Measurements from ENCODE around the gene ITGB7. TPM values are rescaled to one million over a fixed set of nuclear protein-coding genes. Genes with fewer than 3 reads are reported as not detected.

The ITGB7 gene
- total RNA-seq, 1 donor from 2014 or later, result 1.3 TPM

- DNase-seq (ENCODE audit: low read depth) (no peak), FAIRE-seq (no peak)
- H3K4me3 ChIP-seq (ENCODE audit: insufficient read depth, low read depth, low read length), result no peak overlapping the region
- no peak overlapping the region for H3K9ac ChIP-seq (ENCODE audit: low read length)
- H3K36me3 ChIP-seq (ENCODE audit: insufficient read depth, low read length), result no peaks in the 10 kb centered on the region
- Mint-ChIP-seq H3K27ac (ENCODE audit: unreplicated experiment) (no peak overlapping the region), H3K36me3 (ENCODE audit: low read depth, unreplicated experiment) (no peaks in the 10 kb centered on the region), H3K4me1 (ENCODE audit: low read depth, unreplicated experiment) (peaks cover 13% of the 10 kb centered on the region), H3K9me3 (ENCODE audit: unreplicated experiment) (no peaks in the 10 kb centered on the region), H3K4me3 (ENCODE audit: unreplicated experiment) (no peak overlapping the region), H3K27me3 (ENCODE audit: low read depth, unreplicated experiment) (peaks cover 37% of the 10 kb centered on the region)
- H3K27ac ChIP-seq (ENCODE audit: low read depth, low read length), result no peak overlapping the region
- no peaks in the 10 kb centered on the region for H3K9me3 ChIP-seq (ENCODE audit: insufficient read depth, low read depth, low read length)
- no peaks in the 10 kb centered on the region for H4K20me1 ChIP-seq (ENCODE audit: insufficient read depth, low read length)
- H2AFZ ChIP-seq (ENCODE audit: low read depth, low read length), result no peak overlapping the region
- H3K27me3 ChIP-seq (ENCODE audit: insufficient read depth, low read length), result no peaks in the 10 kb centered on the region
- no peaks in the 10 kb centered on the region for H3K79me2 ChIP-seq (ENCODE audit: insufficient read depth, low read length)
- TF ChIP-seq CTCF (IDR thresholded peaks at IDR 0.05; ENCODE audit: insufficient read depth, low read depth, low read length), result no peak
- no peak for TF ChIP-seq EZH2 (IDR thresholded peaks at IDR 0.05; ENCODE audit: insufficient read depth, low read length)
- no peaks in the 10 kb centered on the region for H3K4me1 ChIP-seq (ENCODE audit: insufficient read depth, low read length)
- no peak overlapping the region for H3K4me2 ChIP-seq (ENCODE audit: low read length)
These were observed 7.0 kb downstream of the ITGB7 start for GRCh38 chr12:53200107-53200457.

DNA sequence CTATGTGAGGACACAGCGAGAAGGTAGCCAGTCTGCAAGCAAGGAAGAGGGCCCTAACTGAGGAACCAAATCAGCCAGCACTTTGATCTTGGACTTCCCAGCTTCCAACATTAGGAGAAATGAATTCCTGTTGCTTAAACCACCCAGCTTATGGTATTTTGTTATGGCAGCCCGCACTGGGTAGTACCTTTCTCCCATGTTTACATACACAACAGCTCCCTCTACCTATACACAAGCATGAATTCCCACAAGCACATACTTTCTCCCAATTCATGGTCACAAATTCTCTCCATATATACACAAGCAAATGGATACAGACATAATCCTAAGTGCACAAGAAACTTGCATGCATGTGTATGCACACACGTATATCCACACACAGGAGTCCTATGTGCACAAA, 7.4 kb downstream of the ITGB7 start:
- Histone ChIP-seq H4K20me1 (ENCODE audit: insufficient read depth, low read length) (no peaks in the 10 kb centered on the region), H3K27me3 (ENCODE audit: insufficient read depth, low read length) (no peaks in the 10 kb centered on the region), H3K27ac (ENCODE audit: low read depth, low read length) (no peak overlapping the region), H3K36me3 (ENCODE audit: insufficient read depth, low read length) (no peaks in the 10 kb centered on the region), H3K9me3 (ENCODE audit: insufficient read depth, low read depth, low read length) (no peaks in the 10 kb centered on the region), H3K79me2 (ENCODE audit: insufficient read depth, low read length) (no peaks in the 10 kb centered on the region), H2AFZ (ENCODE audit: low read depth, low read length) (no peak overlapping the region), H3K4me3 (ENCODE audit: insufficient read depth, low read depth, low read length) (no peak overlapping the region), H3K4me1 (ENCODE audit: insufficient read depth, low read length) (no peaks in the 10 kb centered on the region), H3K4me2 (ENCODE audit: low read length) (no peak overlapping the region), H3K9ac (ENCODE audit: low read length) (no peak overlapping the region)
- H3K36me3 Mint-ChIP-seq (ENCODE audit: low read depth, unreplicated experiment), result no peaks in the 10 kb centered on the region
- H3K4me1 Mint-ChIP-seq (ENCODE audit: low read depth, unreplicated experiment), result peaks cover 13% of the 10 kb centered on the region
- H3K9me3 Mint-ChIP-seq (ENCODE audit: unreplicated experiment), result no peaks in the 10 kb centered on the region
- peaks cover 41% of the 10 kb centered on the region for H3K27me3 Mint-ChIP-seq (ENCODE audit: low read depth, unreplicated experiment)
- no peak for TF ChIP-seq EZH2 (IDR thresholded peaks at IDR 0.05; ENCODE audit: insufficient read depth, low read length)
- no peak for TF ChIP-seq CTCF (IDR thresholded peaks at IDR 0.05; ENCODE audit: insufficient read depth, low read depth, low read length)
- FAIRE-seq (no peak), DNase-seq (ENCODE audit: low read depth) (no peak)
- H3K4me3 Mint-ChIP-seq (ENCODE audit: unreplicated experiment), result no peak overlapping the region
- H3K27ac Mint-ChIP-seq (ENCODE audit: unreplicated experiment), result no peak overlapping the region

- Histone ChIP-seq H2AFZ (ENCODE audit: low read depth, low read length) (no peak overlapping the region), H3K27me3 (ENCODE audit: insufficient read depth, low read length) (no peaks in the 10 kb centered on the region), H3K27ac (ENCODE audit: low read depth, low read length) (no peak overlapping the region), H3K4me1 (ENCODE audit: insufficient read depth, low read length) (no peaks in the 10 kb centered on the region), H3K9me3 (ENCODE audit: insufficient read depth, low read depth, low read length) (no peaks in the 10 kb centered on the region), H3K4me2 (ENCODE audit: low read length) (no peak overlapping the region), H4K20me1 (ENCODE audit: insufficient read depth, low read length) (no peaks in the 10 kb centered on the region), H3K4me3 (ENCODE audit: insufficient read depth, low read depth, low read length) (no peak overlapping the region), H3K36me3 (ENCODE audit: insufficient read depth, low read length) (no peaks in the 10 kb centered on the region), H3K9ac (ENCODE audit: low read length) (no peak overlapping the region), H3K79me2 (ENCODE audit: insufficient read depth, low read length) (no peaks in the 10 kb centered on the region)
- Mint-ChIP-seq H3K4me3 (ENCODE audit: unreplicated experiment) (peak overlapping the region; percentile 40), H3K4me1 (ENCODE audit: low read depth, unreplicated experiment) (peaks cover 11% of the 10 kb centered on the region), H3K9me3 (ENCODE audit: unreplicated experiment) (no peaks in the 10 kb centered on the region), H3K27ac (ENCODE audit: unreplicated experiment) (no peak overlapping the region), H3K36me3 (ENCODE audit: low read depth, unreplicated experiment) (no peaks in the 10 kb centered on the region), H3K27me3 (ENCODE audit: low read depth, unreplicated experiment) (peaks cover 42% of the 10 kb centered on the region)
- no peak for DNase-seq (ENCODE audit: low read depth)
- no peak for FAIRE-seq
- TF ChIP-seq CTCF (IDR thresholded peaks at IDR 0.05; ENCODE audit: insufficient read depth, low read depth, low read length) (no peak), EZH2 (IDR thresholded peaks at IDR 0.05; ENCODE audit: insufficient read depth, low read length) (no peak)
These were observed 8.5 kb downstream of the ITGB7 start for GRCh38 chr12:53198486-53199110.

Data from astrocyte (in vitro differentiated cells and primary cell).